HCT116 (cell line): ENCODE results near the gene BBC3. TPM values are rescaled to one million over a fixed set of nuclear protein-coding genes. Genes with fewer than 3 reads are reported as not detected.

Experiments used
- ATAC-seq: fragments of 200-7000 bp; cut with Tn5 transposase; 2 replicates; pipeline ENCODE4 v1.9.1; 2020; ENCODE audit warnings: mild to moderate bottlenecking, moderate library complexity
- BruUV-seq: library from RNA; stranded (reverse); fragments of 400-500 nt; replicated peaks from 2 replicates; lab custom pipeline; 2021; lab: Mats Ljungman, UMichigan
- CTCF ChIA-PET: fragments of 300-600 bp; sonication (Branson Sonifier 250); formaldehyde crosslinking; loops from one replicate; lab custom pipeline; 2021; ENCODE audit warnings: antibody characterized with exemption; lab: Charles Lee
- POLR2A ChIA-PET: fragments of 300-600, 350-600 bp; sonication (Branson Sonifier 250); formaldehyde crosslinking; loops from one replicate; lab custom pipeline; 2021; ENCODE audit warnings: antibody characterized with exemption; lab: Charles Lee
- RAD21 ChIA-PET, 2 experiments: fragments of 300-600 bp; sonication (Branson Sonifier 250); formaldehyde crosslinking; loops; one replicate each; lab custom pipeline; 2023; ENCODE audit warnings: low total read pairs in 2 of 2; ENCODE audit not compliant: uncharacterized antibody in 2 of 2, unreplicated experiment in 2 of 2, low non-redundant PET in 1 of 2; lab: Charles Lee
- DNase-seq: peaks from one replicate; pipeline ENCODE4 v3.0.0-alpha.2; 2010; ENCODE audit warnings: low read depth, low spot score
- H2AFZ ChIP-seq: fragments of 200-600 bp; shearing (Covaris generic), sonication (generic); 2 replicates; pipeline ENCODE4 v1.6.1; 2017; ENCODE audit warnings: low read depth, mixed run types, mixed read lengths, antibody characterized with exemption, low read length; ENCODE audit not compliant: poor library complexity, severe bottlenecking
- H3K27ac ChIP-seq: 2 replicates; pipeline ENCODE4 v1.5.1; 2012; ENCODE audit warnings: low read depth, low read length
- H3K27me3 ChIP-seq: fragments of 200-600 bp; sonication (generic); 2 replicates; pipeline ENCODE4 v1.6.1; 2016; ENCODE audit warnings: mixed run types, low read length, mixed read lengths; ENCODE audit not compliant: insufficient read depth
- H3K36me3 ChIP-seq, 2 experiments: fragments of 200-500 bp in 1 of 2; fragments of 200-600 bp in 1 of 2; sonication (Bioruptor generic) in 1 of 2; sonication (generic) in 1 of 2; 2 replicates each; pipeline versions ENCODE4 v1.5.1 to v1.6.1; 2014 to 2016; ENCODE audit warnings: low read length in 2 of 2, inconsistent platforms in 1 of 2, mixed read lengths in 1 of 2, mixed run types in 1 of 2; ENCODE audit not compliant: insufficient read depth in 2 of 2, control insufficient read depth in 1 of 2
- H3K4me1 ChIP-seq, 2 experiments: fragments of 200-600 bp in 1 of 2; sonication (generic) in 1 of 2; 2 replicates each; pipeline versions ENCODE4 v1.5.1 to v1.6.1; 2012 to 2017; ENCODE audit warnings: low read length in 2 of 2, inconsistent platforms in 1 of 2, mild to moderate bottlenecking in 1 of 2, mixed read lengths in 1 of 2, mixed run types in 1 of 2, moderate library complexity in 1 of 2; ENCODE audit not compliant: insufficient read depth in 2 of 2, control insufficient read depth in 1 of 2
- H3K4me2 ChIP-seq: fragments of 200-600 bp; sonication (generic); 2 replicates; pipeline ENCODE4 v1.6.1; 2017; ENCODE audit warnings: mixed run types, low read length, mixed read lengths
- H3K4me3 ChIP-seq, 2 experiments: fragments of 200-600 bp in 1 of 2; sonication (generic) in 1 of 2; replicated peaks in 1 of 2; 2 replicates each; pipeline ENCODE4 v1.5.1; 2011 to 2016; ENCODE audit warnings: low read length in 2 of 2, control low read depth in 1 of 2, low read depth in 1 of 2, mild to moderate bottlenecking in 1 of 2, mixed read lengths in 1 of 2, mixed run types in 1 of 2
- H3K79me2 ChIP-seq: fragments of 200-600 bp; sonication (generic); 2 replicates; pipeline ENCODE4 v1.6.1; 2017; ENCODE audit warnings: mild to moderate bottlenecking, mixed run types, low read length, moderate library complexity, mixed read lengths; ENCODE audit not compliant: insufficient read depth
- H3K9ac ChIP-seq: fragments of 200-600 bp; sonication (generic); 2 replicates; pipeline ENCODE4 v1.6.1; 2016; ENCODE audit warnings: low read length, mixed read lengths
- H3K9me2 ChIP-seq: fragments of 200-600 bp; sonication (generic), shearing (Covaris generic); 2 replicates; pipeline ENCODE4 v1.6.1; 2017; ENCODE audit warnings: mixed run types, mild to moderate bottlenecking, moderate library complexity; ENCODE audit not compliant: insufficient read depth
- H3K9me3 ChIP-seq, 2 experiments: fragments of 200-500 bp in 1 of 2; fragments of 200-600 bp in 1 of 2; sonication (Bioruptor generic) in 1 of 2; sonication (generic) in 1 of 2; 2 replicates each; pipeline ENCODE4 v1.6.1; 2014 to 2017; ENCODE audit warnings: low read length in 2 of 2, mixed read lengths in 2 of 2, inconsistent platforms in 1 of 2, low read depth in 1 of 2, mild to moderate bottlenecking in 1 of 2, mixed run types in 1 of 2, moderate library complexity in 1 of 2; ENCODE audit not compliant: control insufficient read depth in 1 of 2, insufficient read depth in 1 of 2
- H4K20me1 ChIP-seq: fragments of 200-600 bp; sonication (generic), shearing (Covaris generic); 2 replicates; pipeline ENCODE4 v1.6.1; 2017; ENCODE audit warnings: mixed run types, mild to moderate bottlenecking, moderate library complexity; ENCODE audit not compliant: insufficient read depth
- TCF7L2 ChIP-seq: IDR thresholded peaks from 2 replicates; pipeline ENCODE4 v1.7.0; 2011; ENCODE audit warnings: borderline replicate concordance, inconsistent platforms; ENCODE audit not compliant: insufficient read depth, insufficient read length; ENCODE audit errors: extremely low read depth
- intact Hi-C: fragments of 100-400 bp; cut with micrococcal nuclease; formaldehyde crosslinking; loops from 2 replicates; pipeline ENCODE4 v1.10.0; 2022
- total RNA-seq: library from RNA; stranded (reverse); gene quantifications from one replicate; pipeline ENCODE4 v1.2.1, GENCODE V29; 2021; ENCODE audit not compliant: unreplicated experiment
- TF ChIP-seq, protein P1 (sequence below), 3 experiments: fragments of 200-600 bp in 1 of 3; sonication (generic) in 1 of 3; IDR thresholded peaks in 2 of 3; conservative IDR thresholded peaks in 1 of 3; 2 replicates each; pipeline ENCODE4 v1.5.1; 2012 to 2017; ENCODE audit warnings: low read depth in 2 of 3, low read length in 2 of 3, antibody characterized with exemption in 1 of 3, borderline replicate concordance in 1 of 3, control low read depth in 1 of 3, mild to moderate bottlenecking in 1 of 3, mixed read lengths in 1 of 3, mixed run types in 1 of 3, moderate library complexity in 1 of 3; ENCODE audit not compliant: insufficient read depth in 1 of 3

The BBC3 gene
- total RNA-seq, 1 experiment from 2014 or later: 45.0 TPM

DNA sequence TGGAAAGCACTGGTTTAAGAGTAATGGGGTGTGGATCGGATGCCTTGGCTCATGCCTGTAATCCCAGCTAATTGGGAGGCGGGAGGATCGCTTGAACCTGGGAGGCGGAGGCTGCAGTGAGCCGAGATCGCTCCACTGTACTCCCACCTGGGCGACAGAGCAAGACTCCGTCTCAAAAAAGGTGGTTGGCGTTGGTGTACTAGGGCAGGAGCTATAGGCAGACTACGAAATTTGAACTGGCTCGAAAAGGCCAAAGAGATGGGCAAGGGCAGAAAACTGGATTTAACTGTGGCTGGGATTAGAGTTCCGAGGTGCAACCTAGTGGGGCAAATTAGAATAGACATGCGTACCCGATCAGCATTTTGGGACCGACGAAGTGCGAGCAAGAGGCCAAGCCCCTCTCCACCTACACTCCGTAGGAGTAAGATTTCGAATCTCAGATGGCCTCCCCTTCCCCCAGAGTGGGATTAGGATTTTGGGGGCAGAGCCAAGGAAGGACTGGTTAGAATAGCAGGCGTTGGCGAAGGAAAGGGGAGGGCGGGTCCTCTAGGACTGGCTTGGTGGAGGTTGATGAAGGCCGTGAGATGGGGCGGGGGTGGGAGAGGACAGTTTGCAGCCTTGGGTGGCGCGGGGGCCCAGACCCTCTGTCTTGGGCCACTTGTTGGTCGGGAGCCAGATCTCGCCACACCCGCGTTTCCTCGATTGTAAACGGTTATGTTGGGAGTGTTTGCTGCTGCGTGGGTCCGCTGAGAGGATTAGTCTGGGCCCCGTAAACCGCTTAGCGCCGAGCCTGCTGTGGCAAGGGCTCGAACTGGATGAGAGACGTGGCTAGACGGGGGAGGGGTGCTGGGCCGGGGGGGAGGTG is 41.7 kb upstream of the BBC3 start:
- peak; percentile 10 for ATAC-seq
- no peak for DNase-seq
- ChIA-PET POLR2A (interaction anchor here (1.5 kb wide), 1 partner anchor 16 kb away, joined by 3 read pairs; the partner anchor contains the start of gene CCDC9), CTCF (interaction anchor here (0.9 kb wide), 1 partner anchor 16 kb away, joined by 3 read pairs; the partner anchor contains the start of gene CCDC9), RAD21 (interaction anchor here in 1 of 2 experiments (1.5 kb wide), 1 partner anchor 16 kb away, joined by 5 read pairs; the partner anchor contains the start of gene CCDC9)
- H3K79me2 ChIP-seq: no peaks in the 10 kb centered on the region; the same call in 1 of the 2 replicates
- H3K4me3 ChIP-seq: peak overlapping the region; percentile 76 to 89
- H3K36me3 ChIP-seq: peaks cover 8 to 10% of the 10 kb centered on the region in 2 experiments; a peak in 2 of 4 replicates
- no peaks in the 10 kb centered on the region for H3K27me3 ChIP-seq
- H3K4me1 ChIP-seq: peaks cover 10 to 34% of the 10 kb centered on the region in 2 experiments; a peak in 3 of 4 replicates
- no peak overlapping the region for H2AFZ ChIP-seq
- intact Hi-C loops: loop anchor here (1.0 kb wide), 1 partner anchor 15 kb away; no protein-coding TSS in a partner anchor
- H4K20me1 ChIP-seq: no peaks in the 10 kb centered on the region
- TF ChIP-seq TCF7L2: no peak
- TF ChIP-seq, protein P1, sequence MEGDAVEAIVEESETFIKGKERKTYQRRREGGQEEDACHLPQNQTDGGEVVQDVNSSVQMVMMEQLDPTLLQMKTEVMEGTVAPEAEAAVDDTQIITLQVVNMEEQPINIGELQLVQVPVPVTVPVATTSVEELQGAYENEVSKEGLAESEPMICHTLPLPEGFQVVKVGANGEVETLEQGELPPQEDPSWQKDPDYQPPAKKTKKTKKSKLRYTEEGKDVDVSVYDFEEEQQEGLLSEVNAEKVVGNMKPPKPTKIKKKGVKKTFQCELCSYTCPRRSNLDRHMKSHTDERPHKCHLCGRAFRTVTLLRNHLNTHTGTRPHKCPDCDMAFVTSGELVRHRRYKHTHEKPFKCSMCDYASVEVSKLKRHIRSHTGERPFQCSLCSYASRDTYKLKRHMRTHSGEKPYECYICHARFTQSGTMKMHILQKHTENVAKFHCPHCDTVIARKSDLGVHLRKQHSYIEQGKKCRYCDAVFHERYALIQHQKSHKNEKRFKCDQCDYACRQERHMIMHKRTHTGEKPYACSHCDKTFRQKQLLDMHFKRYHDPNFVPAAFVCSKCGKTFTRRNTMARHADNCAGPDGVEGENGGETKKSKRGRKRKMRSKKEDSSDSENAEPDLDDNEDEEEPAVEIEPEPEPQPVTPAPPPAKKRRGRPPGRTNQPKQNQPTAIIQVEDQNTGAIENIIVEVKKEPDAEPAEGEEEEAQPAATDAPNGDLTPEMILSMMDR (IDR thresholded peaks at IDR 0.05 in 2 of 3, conservative IDR thresholded peaks at IDR 0.05 in 1 of 3; ENCODE audit: borderline replicate concordance in 1 of 3, insufficient read depth in 1 of 3, low read depth in 2 of 3, low read length in 2 of 3): 0 out of 6 replicates have a peak, but pooled peaks of 1 of the 3 experiments have one; percentile 17
- H3K4me2 ChIP-seq: peak overlapping the region; percentile 97
- H3K27ac ChIP-seq: peak overlapping the region; percentile 83
- TSS peak; percentile 72 for BruUV-seq
- H3K9ac ChIP-seq: peak overlapping the region; percentile 93
- no peaks in the 10 kb centered on the region for H3K9me2 ChIP-seq
- no peaks in the 10 kb centered on the region for H3K9me3 ChIP-seq
